AG09309 (cell line): ENCODE measurements around the gene SLC8A1.

Experiments
- DNase-seq: peaks from one replicate; pipeline ENCODE4 v3.0.0-alpha.2; 2010; ENCODE audit warnings: low read depth
- H3K4me3 ChIP-seq: 2 replicates; pipeline ENCODE4 v1.5.1; 2011; ENCODE audit warnings: mild to moderate bottlenecking, low read depth, low read length, moderate library complexity; ENCODE audit not compliant: control insufficient read depth
- TF ChIP-seq, protein P1 (sequence below): IDR thresholded peaks from 2 replicates; pipeline ENCODE4 v1.5.1; 2011; ENCODE audit warnings: mild to moderate bottlenecking, low read depth, low read length, inconsistent platforms; ENCODE audit not compliant: insufficient read depth, control insufficient read depth; ENCODE audit errors: missing control alignments

Gene SLC8A1

DNA sequence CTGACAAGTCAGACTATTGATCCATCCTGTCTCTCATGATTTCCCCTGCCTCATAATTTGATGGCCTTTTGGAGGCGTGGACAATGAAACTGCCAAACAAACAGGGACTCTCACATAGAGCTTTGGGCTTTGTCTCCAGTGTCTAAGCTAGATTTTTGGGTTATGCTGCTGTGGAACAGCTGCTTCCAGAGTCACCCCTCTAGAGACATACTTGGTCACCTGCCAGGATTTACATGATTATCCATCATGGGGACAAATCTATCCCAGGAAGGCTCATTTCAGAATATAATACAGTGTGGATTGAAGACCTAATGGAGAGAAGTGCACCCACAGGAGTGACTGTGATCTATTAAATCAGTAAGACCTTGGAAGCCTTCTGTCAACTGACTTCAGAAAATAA lies 159.6 kb downstream of the SLC8A1 start:
- H3K4me3 ChIP-seq, result no peak overlapping the region
- no peak for DNase-seq
- TF ChIP-seq, protein P1, sequence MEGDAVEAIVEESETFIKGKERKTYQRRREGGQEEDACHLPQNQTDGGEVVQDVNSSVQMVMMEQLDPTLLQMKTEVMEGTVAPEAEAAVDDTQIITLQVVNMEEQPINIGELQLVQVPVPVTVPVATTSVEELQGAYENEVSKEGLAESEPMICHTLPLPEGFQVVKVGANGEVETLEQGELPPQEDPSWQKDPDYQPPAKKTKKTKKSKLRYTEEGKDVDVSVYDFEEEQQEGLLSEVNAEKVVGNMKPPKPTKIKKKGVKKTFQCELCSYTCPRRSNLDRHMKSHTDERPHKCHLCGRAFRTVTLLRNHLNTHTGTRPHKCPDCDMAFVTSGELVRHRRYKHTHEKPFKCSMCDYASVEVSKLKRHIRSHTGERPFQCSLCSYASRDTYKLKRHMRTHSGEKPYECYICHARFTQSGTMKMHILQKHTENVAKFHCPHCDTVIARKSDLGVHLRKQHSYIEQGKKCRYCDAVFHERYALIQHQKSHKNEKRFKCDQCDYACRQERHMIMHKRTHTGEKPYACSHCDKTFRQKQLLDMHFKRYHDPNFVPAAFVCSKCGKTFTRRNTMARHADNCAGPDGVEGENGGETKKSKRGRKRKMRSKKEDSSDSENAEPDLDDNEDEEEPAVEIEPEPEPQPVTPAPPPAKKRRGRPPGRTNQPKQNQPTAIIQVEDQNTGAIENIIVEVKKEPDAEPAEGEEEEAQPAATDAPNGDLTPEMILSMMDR, result no peak

DNA sequence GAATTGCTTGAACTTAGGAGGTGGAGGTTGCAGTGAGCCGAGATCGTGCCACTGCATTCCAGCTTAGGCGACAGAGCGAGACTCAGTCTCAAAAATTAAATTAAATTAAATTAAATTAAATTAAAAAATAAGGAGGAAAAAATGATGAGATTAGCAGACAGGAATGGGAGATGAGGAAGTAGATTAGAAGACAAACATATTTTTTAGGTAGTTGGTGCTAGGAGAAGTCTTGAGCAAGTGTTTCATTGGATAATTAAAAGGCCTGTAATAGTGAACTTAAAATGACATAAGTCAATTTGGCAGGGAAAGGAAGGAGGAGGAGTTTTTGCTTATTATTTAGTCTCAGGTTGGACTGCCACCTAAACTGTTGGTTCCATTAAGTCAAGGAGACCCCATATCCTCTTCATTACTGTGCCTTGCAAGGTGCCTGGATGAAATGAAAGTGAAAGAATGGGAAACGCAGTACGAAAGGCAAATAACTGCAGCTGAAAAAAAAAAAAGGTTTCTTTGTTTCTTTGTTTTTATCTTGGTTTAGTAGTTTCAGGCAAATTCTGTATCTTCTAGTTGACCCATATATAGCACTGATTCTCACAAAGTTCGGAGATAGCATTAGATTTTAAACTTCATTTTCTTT lies 162.0 kb downstream of the SLC8A1 start:
- TF ChIP-seq, protein P1, result no peak
- no peak overlapping the region for H3K4me3 ChIP-seq
- DNase-seq, result no peak

DNA sequence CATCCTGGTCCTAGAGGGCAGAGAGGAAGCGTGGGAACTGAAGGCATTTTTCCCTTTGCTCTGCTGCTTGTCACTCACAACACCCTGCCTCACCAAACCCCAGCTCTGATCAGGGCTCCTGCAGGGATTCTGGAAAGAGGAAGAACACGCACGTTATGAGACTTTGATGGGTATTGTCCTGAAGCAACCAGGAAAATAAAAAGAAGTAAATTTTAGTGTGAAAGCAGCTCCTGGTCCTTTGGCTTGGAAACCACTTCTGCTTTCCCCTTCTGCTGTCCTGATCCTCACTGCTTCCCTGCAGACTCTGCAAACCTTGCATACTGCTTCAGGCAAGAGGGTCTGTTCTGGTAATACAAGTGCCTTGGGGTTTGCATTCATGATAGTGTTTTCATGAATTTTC lies 164.1 kb downstream of the SLC8A1 start:
- no peak for DNase-seq
- TF ChIP-seq, protein P1, result no peak
- no peak overlapping the region for H3K4me3 ChIP-seq

DNA sequence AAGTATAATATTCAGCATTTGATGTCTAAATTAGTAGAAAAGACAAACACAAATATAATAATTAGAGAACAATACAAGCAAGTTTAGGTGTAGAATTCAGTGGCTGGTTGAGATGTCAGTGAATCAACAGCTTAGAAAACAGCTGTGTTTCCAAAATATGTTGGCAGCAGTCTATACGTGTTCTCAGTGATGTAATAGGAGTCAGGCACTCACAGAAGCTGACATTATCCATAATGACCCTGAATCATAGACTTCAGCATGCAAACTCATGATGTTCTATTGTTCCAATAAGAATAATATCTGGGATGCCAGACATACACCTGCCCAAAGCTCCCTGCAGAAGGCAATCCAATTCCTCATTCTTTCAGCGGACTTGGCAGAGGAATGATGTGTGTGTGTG lies 164.7 kb downstream of the SLC8A1 start:
- DNase-seq, result no peak
- TF ChIP-seq, protein P1, result no peak
- H3K4me3 ChIP-seq, result no peak overlapping the region

DNA sequence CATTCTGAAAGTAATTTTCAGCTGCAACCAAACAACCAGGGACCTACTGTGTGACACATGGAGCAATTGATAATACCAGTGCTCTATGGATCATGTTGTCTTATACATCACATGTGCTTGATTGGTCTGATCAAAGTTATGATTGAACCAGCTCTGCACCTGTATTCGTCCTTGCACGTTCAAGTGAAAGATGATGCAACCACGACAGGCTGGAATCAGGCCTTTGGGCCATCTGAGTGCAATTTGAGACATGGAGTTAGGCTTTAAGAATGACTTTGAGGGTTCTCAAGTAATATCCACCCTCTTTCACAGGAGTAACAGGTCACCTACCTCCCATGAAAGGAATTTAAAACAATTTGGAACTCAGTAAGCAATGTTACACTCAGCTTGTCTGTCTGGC lies 165.2 kb downstream of the SLC8A1 start:
- TF ChIP-seq, protein P1, result no peak
- no peak overlapping the region for H3K4me3 ChIP-seq
- no peak for DNase-seq

DNA sequence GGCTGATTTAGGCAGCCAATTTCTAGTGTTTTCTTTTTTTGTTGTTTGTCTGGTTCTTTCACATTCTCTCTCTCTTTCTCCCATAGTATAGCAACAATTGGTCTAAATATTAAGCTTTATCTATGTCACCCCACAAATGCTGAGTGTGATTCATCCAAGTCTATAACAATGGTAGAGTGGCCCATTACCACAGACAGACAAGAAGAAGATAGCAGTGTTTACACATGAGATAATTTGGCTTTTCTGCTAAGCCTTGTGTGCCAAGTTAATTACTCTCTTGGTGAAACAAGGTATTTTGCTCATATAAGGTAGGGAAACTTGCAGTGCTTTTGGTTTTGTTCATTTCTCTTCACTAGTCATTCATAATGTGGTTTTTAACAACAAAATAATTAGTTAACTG lies 166.5 kb downstream of the SLC8A1 start:
- H3K4me3 ChIP-seq, result no peak overlapping the region
- no peak for DNase-seq
- TF ChIP-seq, protein P1, result no peak

DNA sequence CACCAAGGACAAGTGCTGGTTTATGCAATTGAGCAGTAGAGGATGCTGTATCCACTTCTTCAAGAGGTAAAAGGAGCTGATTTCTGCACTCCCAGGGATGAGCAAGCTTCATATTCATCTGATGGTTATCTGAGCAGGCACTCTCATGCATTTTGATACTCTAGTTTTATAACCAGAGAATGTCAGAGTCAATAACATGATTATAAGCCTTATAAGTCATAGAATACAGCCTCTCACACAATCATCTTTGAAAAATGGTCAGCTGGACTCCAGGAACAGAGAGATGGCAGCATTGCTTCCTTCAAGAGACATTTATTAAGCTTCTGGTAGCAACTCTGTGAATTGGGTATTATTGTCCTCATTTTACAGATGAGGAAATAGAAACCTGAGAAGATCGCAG lies 167.1 kb downstream of the SLC8A1 start:
- TF ChIP-seq, protein P1, result peak; percentile 48
- peak; percentile 35 for DNase-seq
- H3K4me3 ChIP-seq, result no peak overlapping the region
